22Rv1 (cell line): ENCODE data around the gene BPIFB6.

Experiments
- H3K27ac ChIP-seq: fragments of 450-650 bp; 2 replicates; pipeline ENCODE4 v1.5.1; 2017
- ZFX ChIP-seq: fragments of 450-650 bp; IDR thresholded peaks from 2 replicates; pipeline ENCODE4 v1.6.1; 2017; ENCODE audit warnings: antibody characterized with exemption, borderline replicate concordance
- TF ChIP-seq, protein P1 (sequence below): fragments of 450-650 bp; IDR thresholded peaks from 2 replicates; pipeline ENCODE4 v1.5.1; 2017; ENCODE audit warnings: mild to moderate bottlenecking

BPIFB6 gene

DNA sequence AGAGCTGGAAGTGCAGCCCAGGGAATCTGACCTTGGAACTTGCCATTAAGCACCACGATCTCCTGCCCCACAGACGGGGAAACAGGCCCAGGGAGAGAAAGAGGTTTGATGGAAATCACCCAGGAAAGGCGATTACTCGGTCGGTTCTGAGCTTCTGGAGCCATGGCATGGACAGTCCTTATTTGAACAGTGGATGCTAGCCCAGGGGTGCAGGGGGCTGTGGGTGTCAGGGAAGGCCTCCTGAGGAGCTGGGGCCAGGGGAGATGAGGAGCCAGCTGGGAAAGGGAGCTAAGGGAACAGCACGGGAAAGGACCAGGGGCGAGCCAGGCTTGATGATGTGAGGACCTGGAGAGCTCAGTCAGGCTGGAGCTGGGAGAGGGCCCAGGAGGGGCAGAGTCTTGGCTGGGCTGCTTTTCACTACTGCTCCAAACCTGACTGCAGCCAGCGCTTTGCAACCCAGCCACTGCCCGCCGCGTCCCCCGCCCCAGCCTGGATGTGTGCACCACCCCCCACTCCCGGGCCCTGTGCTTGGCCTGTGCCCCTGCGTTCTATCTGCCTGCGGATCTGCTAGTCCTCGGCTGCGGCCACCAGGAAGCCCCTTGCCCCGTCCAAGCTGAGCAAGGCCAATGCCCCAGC lies 45.0 kb upstream of the BPIFB6 start:
- TF ChIP-seq, protein P1, sequence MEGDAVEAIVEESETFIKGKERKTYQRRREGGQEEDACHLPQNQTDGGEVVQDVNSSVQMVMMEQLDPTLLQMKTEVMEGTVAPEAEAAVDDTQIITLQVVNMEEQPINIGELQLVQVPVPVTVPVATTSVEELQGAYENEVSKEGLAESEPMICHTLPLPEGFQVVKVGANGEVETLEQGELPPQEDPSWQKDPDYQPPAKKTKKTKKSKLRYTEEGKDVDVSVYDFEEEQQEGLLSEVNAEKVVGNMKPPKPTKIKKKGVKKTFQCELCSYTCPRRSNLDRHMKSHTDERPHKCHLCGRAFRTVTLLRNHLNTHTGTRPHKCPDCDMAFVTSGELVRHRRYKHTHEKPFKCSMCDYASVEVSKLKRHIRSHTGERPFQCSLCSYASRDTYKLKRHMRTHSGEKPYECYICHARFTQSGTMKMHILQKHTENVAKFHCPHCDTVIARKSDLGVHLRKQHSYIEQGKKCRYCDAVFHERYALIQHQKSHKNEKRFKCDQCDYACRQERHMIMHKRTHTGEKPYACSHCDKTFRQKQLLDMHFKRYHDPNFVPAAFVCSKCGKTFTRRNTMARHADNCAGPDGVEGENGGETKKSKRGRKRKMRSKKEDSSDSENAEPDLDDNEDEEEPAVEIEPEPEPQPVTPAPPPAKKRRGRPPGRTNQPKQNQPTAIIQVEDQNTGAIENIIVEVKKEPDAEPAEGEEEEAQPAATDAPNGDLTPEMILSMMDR, result no peak
- no peak for TF ChIP-seq ZFX
- H3K27ac ChIP-seq, result no peak overlapping the region

DNA sequence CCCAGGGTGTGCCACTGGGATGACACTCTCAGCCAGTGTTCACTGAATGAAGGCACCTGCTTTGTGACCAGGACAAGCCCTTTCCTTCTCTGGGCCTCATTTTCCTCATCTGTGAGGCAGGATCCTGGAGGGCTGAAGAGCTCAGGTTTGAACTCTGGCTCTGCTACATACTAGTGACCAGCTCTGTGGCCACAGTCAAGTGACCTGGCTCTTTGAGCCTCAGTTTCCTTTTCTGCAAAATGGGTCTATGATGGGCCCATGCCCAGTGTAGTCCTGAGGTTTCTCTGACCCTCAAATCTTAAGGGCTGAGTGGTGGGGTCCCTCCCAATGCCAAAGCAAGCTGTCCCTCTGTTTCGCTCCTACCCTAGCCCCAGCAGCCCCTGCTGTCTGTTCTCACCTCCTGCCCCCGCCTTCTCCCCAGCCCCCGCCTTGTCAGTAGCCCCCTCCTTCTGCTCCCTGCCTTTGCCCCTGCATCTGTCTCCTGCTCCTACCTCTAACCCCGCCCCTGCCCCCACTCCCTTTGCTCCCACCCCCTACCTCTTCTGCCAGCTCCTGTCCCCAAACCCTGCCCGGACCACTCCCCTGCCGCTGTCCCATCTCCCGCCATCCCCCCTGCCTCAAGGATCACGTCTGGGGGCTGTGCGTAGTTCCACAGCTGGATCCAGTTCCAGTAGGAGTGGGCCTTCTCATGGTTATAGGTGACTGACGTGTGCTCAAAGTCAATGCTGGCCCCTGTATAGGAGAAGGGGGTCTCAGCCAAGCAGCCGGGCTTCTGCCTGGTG lies 44.2 kb upstream of the BPIFB6 start:
- TF ChIP-seq ZFX, result no peak
- TF ChIP-seq, protein P1, result no peak
- H3K27ac ChIP-seq, result no peak overlapping the region

DNA sequence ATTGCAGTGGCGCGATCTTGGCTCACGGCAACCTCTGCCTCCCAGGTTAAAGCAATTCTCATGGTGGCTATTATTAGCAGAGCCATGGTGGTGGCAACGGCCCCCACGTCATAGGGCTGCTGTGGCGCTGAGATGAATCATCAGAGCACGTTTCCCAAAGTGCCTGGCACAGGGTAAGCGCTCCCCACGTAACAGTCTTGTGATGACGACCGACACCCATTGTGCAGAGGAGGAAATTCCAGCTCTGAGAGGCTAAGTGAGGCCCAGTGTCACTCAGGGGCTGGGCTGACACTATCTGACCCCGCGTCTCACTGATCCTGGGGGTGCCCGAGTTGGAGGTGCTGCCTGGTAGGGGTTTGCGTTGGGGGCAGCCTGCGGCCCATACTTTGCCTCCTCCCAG lies 43.4 kb upstream of the BPIFB6 start:
- no peak for TF ChIP-seq ZFX
- TF ChIP-seq, protein P1, result no peak
- H3K27ac ChIP-seq, result no peak overlapping the region

DNA sequence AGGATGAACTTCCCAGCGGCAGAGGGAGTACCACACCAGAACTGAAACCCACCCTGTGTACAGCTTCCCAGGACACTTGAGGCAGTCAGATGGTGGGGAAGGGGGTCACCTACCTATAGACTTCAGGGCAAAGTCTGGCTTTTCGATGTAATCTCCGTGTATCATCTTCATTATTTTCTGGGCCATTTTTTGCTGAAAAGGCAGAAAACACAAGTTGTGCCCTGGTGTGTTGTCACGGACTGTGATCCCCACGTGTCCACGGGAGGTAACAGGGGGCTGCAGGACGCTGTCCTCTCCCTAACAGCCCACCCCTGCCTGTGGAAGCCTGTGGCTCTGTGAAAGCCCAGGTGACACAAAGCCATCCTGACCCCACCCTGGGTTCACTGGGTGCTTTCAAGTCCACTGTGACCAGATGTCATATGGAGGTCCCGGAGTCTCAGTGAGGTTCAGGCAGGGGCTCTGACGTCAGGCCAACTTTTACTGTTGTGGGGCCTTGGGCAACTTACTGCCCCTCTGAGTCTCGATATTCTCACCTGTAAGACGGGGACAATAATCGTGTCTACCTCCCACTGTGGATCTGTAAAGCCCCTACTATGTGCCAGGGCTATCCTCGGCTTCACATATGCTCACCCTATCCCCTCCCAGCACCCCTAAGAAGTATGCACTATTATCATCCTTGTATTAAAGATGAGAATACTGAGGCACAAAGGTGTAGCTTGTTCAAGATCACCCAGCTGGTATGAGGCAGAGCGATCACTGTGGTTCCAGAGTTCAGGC lies 41.8 kb upstream of the BPIFB6 start:
- TF ChIP-seq, protein P1, result no peak
- TF ChIP-seq ZFX, result no peak
- H3K27ac ChIP-seq, result no peak overlapping the region

DNA sequence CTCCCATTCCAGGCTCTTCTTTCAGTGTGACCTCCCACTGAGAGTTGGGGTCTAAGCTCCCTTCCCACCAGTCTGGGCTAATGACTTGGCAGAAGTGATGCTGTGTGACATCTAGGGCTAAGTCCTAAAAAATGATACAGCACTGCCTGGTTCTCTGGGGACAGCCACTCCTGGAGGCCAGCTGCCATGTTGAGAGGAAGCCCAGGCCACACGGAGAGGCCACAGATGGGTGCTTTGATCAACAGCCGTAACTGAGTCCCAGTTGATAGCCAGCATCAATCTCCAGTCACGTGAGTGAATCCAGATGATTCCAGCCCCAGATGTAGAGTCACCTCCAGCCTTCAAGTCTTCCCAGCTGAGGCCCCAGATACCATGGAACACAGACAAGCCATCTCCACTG lies 41.0 kb upstream of the BPIFB6 start:
- TF ChIP-seq, protein P1, result no peak
- TF ChIP-seq ZFX, result no peak
- no peak overlapping the region for H3K27ac ChIP-seq

DNA sequence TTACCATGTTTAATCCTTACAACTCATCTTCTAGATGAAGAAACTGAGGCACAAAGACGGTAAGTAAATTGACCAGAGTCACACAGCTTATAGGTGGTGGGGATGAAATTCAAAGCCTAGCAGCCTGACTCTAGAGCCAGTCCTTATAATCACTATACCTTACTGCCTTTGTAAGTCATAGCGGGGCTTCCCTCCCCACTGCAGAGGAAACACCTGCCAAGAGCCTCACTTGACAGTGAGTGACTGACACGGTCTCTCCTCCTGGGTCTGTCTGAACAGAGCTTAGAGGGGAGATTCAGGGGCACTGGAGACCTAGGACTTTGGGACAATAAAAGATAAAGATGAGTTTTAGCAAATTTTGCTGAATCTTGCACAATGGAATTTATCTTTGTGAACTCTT lies 40.1 kb upstream of the BPIFB6 start:
- TF ChIP-seq, protein P1, result no peak
- no peak for TF ChIP-seq ZFX
- H3K27ac ChIP-seq, result no peak overlapping the region
